GM12891 (cell line): ENCODE measurements around the gene SH3D21.

Experiments
- POLR2A ChIP-seq: IDR thresholded peaks from 2 replicates; pipeline ENCODE4 v1.6.1; 2011; ENCODE audit warnings: low read depth, low read length, control low read depth
- POLR2AphosphoS5 ChIP-seq: IDR thresholded peaks from 2 replicates; pipeline ENCODE4 v1.6.1; 2011; ENCODE audit warnings: low read depth, low read length, control low read depth
- POU2F2 ChIP-seq: IDR thresholded peaks from 2 replicates; pipeline ENCODE4 v1.6.1; 2011; ENCODE audit warnings: low read depth, mild to moderate bottlenecking, control low read depth, low read length, moderate library complexity
- SPI1 ChIP-seq: IDR thresholded peaks from 2 replicates; pipeline ENCODE4 v1.6.1; 2011; ENCODE audit warnings: low read depth, low read length, control low read depth
- TAF1 ChIP-seq: IDR thresholded peaks from 2 replicates; pipeline ENCODE4 v1.6.1; 2011; ENCODE audit warnings: low read depth, low read length, control low read depth

DNA sequence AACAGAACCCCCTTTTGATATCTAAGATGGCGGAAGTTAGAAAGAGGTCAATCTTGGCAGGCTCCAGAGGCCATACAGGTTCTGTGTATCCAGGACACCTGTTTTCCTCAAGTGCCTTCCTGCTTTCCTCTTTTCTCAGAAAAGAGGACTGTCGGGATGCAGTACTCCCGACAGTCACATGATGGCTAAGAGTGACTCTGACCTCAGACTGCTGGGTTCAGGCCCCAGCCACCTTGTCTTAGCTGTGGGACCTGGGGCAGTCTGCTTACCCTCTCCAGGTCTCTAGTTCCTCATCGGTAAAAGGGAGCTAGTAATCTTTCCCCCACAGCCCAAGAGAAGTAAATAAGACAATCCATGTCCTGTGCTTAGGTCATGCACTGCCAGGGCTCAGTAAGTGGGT, 49.6 kb downstream of the SH3D21 start:
- TF ChIP-seq POLR2A: no peak
- TF ChIP-seq POLR2AphosphoS5: no peak
- TF ChIP-seq POU2F2: no peak
- no peak for TF ChIP-seq TAF1
- no peak for TF ChIP-seq SPI1
